OCI-LY7 (cell line): ENCODE measurements around the gene TRAF3IP3. TPM values are rescaled to one million over a fixed set of nuclear protein-coding genes. Genes with fewer than 3 reads are reported as not detected.

ENCODE experiments used
- BruUV-seq: library from RNA; stranded (reverse); fragments of 400-500 nt; replicated peaks from 2 replicates; lab custom pipeline; 2021; lab: Mats Ljungman, UMichigan
- CTCF ChIA-PET: fragments of 300-600 bp; sonication (Branson Sonifier 250); formaldehyde crosslinking; loops from one replicate; lab custom pipeline; 2022; ENCODE audit warnings: antibody characterized with exemption; ENCODE audit not compliant: unreplicated experiment; lab: Charles Lee
- POLR2A ChIA-PET: fragments of 300-600 bp; sonication (Branson Sonifier 250); formaldehyde crosslinking; loops from one replicate; lab custom pipeline; 2022; ENCODE audit warnings: antibody characterized with exemption; lab: Charles Lee
- DNase-seq: peaks from one replicate; pipeline ENCODE4 v3.0.0-alpha.2; 2015; ENCODE audit warnings: low spot score
- H2AFZ ChIP-seq: fragments of 200-600 bp; sonication (generic), shearing (Covaris generic); 2 replicates; pipeline ENCODE4 v1.6.1; 2014; ENCODE audit warnings: mild to moderate bottlenecking, antibody characterized with exemption, low read length, moderate library complexity
- H3K27ac ChIP-seq: fragments of 200-600 bp; sonication (generic); 2 replicates; pipeline ENCODE4 v1.5.1; 2014; ENCODE audit warnings: mixed run types, low read depth, mild to moderate bottlenecking, moderate library complexity, low read length, inconsistent platforms; ENCODE audit not compliant: poor library complexity, severe bottlenecking
- H3K36me3 ChIP-seq: fragments of 200-600 bp; sonication (generic); 2 replicates; pipeline ENCODE4 v1.6.1; 2014; ENCODE audit warnings: mild to moderate bottlenecking, antibody characterized with exemption, low read length, moderate library complexity, mixed read lengths; ENCODE audit not compliant: insufficient read depth
- H3K4me1 ChIP-seq: fragments of 200-600 bp; sonication (generic); 2 replicates; pipeline ENCODE4 v1.5.1; 2014; ENCODE audit warnings: mild to moderate bottlenecking, low read length; ENCODE audit not compliant: insufficient read depth, poor library complexity, severe bottlenecking
- H3K4me2 ChIP-seq: fragments of 200-600 bp; sonication (generic); 2 replicates; pipeline ENCODE4 v1.6.1; 2014; ENCODE audit warnings: mild to moderate bottlenecking, low read length
- H3K4me3 ChIP-seq: fragments of 200-600 bp; sonication (generic); 2 replicates; pipeline ENCODE4 v1.5.1; 2014; ENCODE audit warnings: mild to moderate bottlenecking, low read depth, low read length; ENCODE audit not compliant: poor library complexity, severe bottlenecking
- H3K79me2 ChIP-seq: fragments of 200-600 bp; sonication (generic); 2 replicates; pipeline ENCODE4 v1.6.1; 2016; ENCODE audit warnings: low read depth, mild to moderate bottlenecking, low read length, moderate library complexity, mixed read lengths; ENCODE audit not compliant: insufficient read depth
- H3K9me2 ChIP-seq: fragments of 200-600 bp; sonication (generic); 2 replicates; pipeline ENCODE4 v1.6.1; 2016; ENCODE audit warnings: mild to moderate bottlenecking, low read length, mixed read lengths; ENCODE audit not compliant: insufficient read depth
- H3K9me3 ChIP-seq: fragments of 200-600 bp; sonication (generic); 2 replicates; pipeline ENCODE4 v1.6.1; 2014; ENCODE audit warnings: mild to moderate bottlenecking, mixed run types, low read length, mixed read lengths
- H4K20me1 ChIP-seq: fragments of 200-600 bp; sonication (generic); 2 replicates; pipeline ENCODE4 v1.6.1; 2014; ENCODE audit warnings: mild to moderate bottlenecking, antibody characterized with exemption, low read length, moderate library complexity, mixed read lengths; ENCODE audit not compliant: insufficient read depth
- EZH2phosphoT487 ChIP-seq: fragments of 200-600 bp; sonication (generic); IDR thresholded peaks from 2 replicates; pipeline ENCODE4 v1.6.1; 2018; ENCODE audit warnings: low read depth, borderline replicate concordance, mild to moderate bottlenecking, mixed run types, antibody characterized with exemption, low read length, moderate library complexity, mixed read lengths
- intact Hi-C: fragments of 100-400 bp; cut with micrococcal nuclease; formaldehyde crosslinking; loops from one replicate; pipeline ENCODE4 v1.10.0; 2022; ENCODE audit not compliant: unreplicated experiment
- total RNA-seq, 2 experiments: library from RNA; depleted of rRNA in 1 of 2; stranded (reverse); fragments of >200 nt in 1 of 2; shearing (Covaris generic) in 1 of 2; gene quantifications; 2 replicates each; pipeline ENCODE4 v1.2.3, GENCODE V29; 2014 to 2022
- TF ChIP-seq, protein P1 (sequence below): fragments of 200-600 bp; sonication (generic); conservative IDR thresholded peaks from 2 replicates; pipeline ENCODE4 v1.5.1; 2014; ENCODE audit warnings: mild to moderate bottlenecking, antibody characterized with exemption, low read length, moderate library complexity, mixed read lengths

The TRAF3IP3 gene
- total RNA-seq, 2 experiments from 2014 or later = 22.1 to 53.6 TPM

DNA sequence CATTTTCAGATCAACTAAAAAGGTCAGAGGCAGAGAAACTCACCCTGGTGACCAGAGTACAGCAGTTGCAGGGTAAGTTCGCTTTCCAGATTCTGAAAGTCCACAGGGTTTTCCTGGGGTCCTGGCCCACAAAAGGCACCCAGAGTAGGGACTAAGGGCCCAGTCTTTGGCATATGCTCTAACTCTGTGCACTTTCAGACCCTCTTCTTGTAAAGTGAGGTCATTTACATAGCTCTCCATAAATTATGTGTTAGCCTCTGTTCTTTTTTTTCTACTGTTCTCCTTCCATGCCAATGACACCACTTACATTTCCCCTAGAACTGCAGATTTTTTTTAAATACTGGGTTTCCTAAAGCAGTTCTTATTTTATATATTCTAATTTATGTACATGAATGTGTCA is 22.2 kb downstream of the TRAF3IP3 start:
- CTCF ChIA-PET = no interaction called here
- BruUV-seq = no TSS peak

DNA sequence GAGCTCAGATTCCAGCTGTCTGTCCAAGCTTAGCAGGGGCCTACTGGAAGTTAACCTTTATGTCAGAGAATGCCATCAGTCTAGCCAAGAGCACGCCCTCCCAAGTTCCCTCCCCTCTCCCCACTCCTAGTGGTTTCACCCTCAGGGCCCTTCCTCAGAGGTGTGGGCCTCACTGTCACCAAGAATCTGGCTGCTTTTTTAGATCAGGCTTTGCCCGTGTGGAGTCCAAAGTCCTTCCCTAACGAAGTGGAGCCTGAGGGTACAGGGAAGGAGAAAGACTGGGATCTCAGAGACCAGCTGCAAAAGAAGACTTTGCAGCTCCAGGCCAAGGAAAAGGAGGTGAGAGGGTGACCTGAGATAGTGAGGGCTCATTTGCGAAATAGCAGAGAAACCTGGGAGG is 24.4 kb downstream of the TRAF3IP3 start:
- H3K4me2 ChIP-seq = no peak overlapping the region
- H3K9me3 ChIP-seq = peaks cover 5% of the 10 kb centered on the region; the same call in 1 of the 2 replicates
- no peak for DNase-seq
- TF ChIP-seq, protein P1, sequence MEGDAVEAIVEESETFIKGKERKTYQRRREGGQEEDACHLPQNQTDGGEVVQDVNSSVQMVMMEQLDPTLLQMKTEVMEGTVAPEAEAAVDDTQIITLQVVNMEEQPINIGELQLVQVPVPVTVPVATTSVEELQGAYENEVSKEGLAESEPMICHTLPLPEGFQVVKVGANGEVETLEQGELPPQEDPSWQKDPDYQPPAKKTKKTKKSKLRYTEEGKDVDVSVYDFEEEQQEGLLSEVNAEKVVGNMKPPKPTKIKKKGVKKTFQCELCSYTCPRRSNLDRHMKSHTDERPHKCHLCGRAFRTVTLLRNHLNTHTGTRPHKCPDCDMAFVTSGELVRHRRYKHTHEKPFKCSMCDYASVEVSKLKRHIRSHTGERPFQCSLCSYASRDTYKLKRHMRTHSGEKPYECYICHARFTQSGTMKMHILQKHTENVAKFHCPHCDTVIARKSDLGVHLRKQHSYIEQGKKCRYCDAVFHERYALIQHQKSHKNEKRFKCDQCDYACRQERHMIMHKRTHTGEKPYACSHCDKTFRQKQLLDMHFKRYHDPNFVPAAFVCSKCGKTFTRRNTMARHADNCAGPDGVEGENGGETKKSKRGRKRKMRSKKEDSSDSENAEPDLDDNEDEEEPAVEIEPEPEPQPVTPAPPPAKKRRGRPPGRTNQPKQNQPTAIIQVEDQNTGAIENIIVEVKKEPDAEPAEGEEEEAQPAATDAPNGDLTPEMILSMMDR = no peak
- no peak for TF ChIP-seq EZH2phosphoT487
- peaks cover 8% of the 10 kb centered on the region; the same call in 1 of the 2 replicates for H3K79me2 ChIP-seq
- POLR2A ChIA-PET = no interaction called here
- no peaks in the 10 kb centered on the region for H3K9me2 ChIP-seq
- H4K20me1 ChIP-seq = no peaks in the 10 kb centered on the region
- CTCF ChIA-PET = no interaction called here
- H3K4me3 ChIP-seq = no peak overlapping the region
- H3K4me1 ChIP-seq = peaks cover 25% of the 10 kb centered on the region
- intact Hi-C loops = loop anchor here (5.0 kb wide), 1 partner anchor 47 kb away; the partner anchor contains the start of gene UTP25
- no peak overlapping the region for H3K27ac ChIP-seq
- no peak overlapping the region for H2AFZ ChIP-seq
- peaks cover 71% of the 10 kb centered on the region for H3K36me3 ChIP-seq
- no TSS peak for BruUV-seq

More for the DNA sequence above, 22.2 kb downstream of the TRAF3IP3 start:
- Histone ChIP-seq H3K27ac (no peak overlapping the region), H3K4me3 (no peak overlapping the region), H3K9me2 (no peaks in the 10 kb centered on the region), H3K4me2 (no peak overlapping the region), H3K9me3 (no peaks in the 10 kb centered on the region), H2AFZ (no peak overlapping the region), H3K79me2 (no peaks in the 10 kb centered on the region), H3K36me3 (peaks cover 72% of the 10 kb centered on the region), H4K20me1 (no peaks in the 10 kb centered on the region), H3K4me1 (peaks cover 27% of the 10 kb centered on the region)
- DNase-seq = no peak
- TF ChIP-seq, protein P1 = no peak
- no peak for TF ChIP-seq EZH2phosphoT487
- POLR2A ChIA-PET = interaction anchor here (0.5 to 0.6 kb wide), 2 partner anchors 142 to 575 kb away, joined by 3 read pairs; no protein-coding TSS in a partner anchor
- intact Hi-C loops = no loop called here

DNA sequence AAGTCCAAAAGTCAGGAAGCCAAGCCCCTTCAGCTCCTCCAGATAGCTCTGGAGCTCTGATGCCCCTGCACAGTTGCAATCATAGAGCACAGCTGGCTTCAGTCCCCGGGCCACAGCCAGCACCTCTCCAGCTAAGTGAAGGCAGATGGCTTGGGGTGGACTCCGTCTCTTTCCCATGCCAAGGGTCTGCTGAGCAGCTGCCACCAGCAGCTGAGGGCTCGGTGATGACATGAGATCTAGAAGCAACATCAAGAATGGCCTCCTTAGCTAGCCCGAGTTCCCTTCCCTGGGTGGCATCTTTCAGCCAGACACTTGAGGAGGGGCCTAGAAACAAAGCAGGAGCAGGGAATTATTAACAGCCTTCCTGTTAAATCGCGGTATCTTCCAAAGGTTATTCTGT is 27.5 kb downstream of the TRAF3IP3 start:
- peak overlapping the region; percentile 95 for H3K4me2 ChIP-seq
- H4K20me1 ChIP-seq = no peaks in the 10 kb centered on the region
- H3K36me3 ChIP-seq = peaks cover 43% of the 10 kb centered on the region
- intact Hi-C loops = loop anchor here (5.0 kb wide), 1 partner anchor 44 kb away; the partner anchor contains the start of gene UTP25
- H3K27ac ChIP-seq = no peak overlapping the region
- no peak for TF ChIP-seq EZH2phosphoT487
- TF ChIP-seq, protein P1 = no peak
- H2AFZ ChIP-seq = no peak overlapping the region
- H3K79me2 ChIP-seq = peaks cover 8% of the 10 kb centered on the region; the same call in 1 of the 2 replicates
- H3K9me2 ChIP-seq = no peaks in the 10 kb centered on the region
- H3K9me3 ChIP-seq = peaks cover 5% of the 10 kb centered on the region; the same call in 1 of the 2 replicates
- H3K4me1 ChIP-seq = peaks cover 15% of the 10 kb centered on the region
- no TSS peak for BruUV-seq
- POLR2A ChIA-PET = interaction anchor here (0.7 to 2.4 kb wide), 7 partner anchors 8 to 28 kb away, joined by 3 to 21 read pairs (median 3); partner anchors contain the start of gene TRAF3IP3
- CTCF ChIA-PET = interaction anchor here (0.7 kb wide), 1 partner anchor 35 kb away, joined by 3 read pairs; no protein-coding TSS in a partner anchor
- DNase-seq = no peak
- H3K4me3 ChIP-seq = peak overlapping the region; percentile 93
